SK-N-SH treated with all-trans-retinoic acid at 6 μM for 48 hours (cell line): ENCODE measurements around the gene POLD1.

Experiments
- ATAC-seq: fragments of 200-7000 bp; cut with Tn5 transposase; 3 replicates; pipeline ENCODE4 v1.9.1; 2020; ENCODE audit warnings: mild to moderate bottlenecking, moderate library complexity
- BACH2 ChIP-seq: fragments of 250-450 bp; sonication (Bioruptor Pico); IDR thresholded peaks from 2 replicates; pipeline ENCODE4 v1.9.0; 2021; ENCODE audit warnings: mild to moderate bottlenecking, borderline replicate concordance
- CSDC2 ChIP-seq: fragments of 250-450 bp; sonication (Bioruptor Pico); IDR thresholded peaks from 2 replicates; pipeline ENCODE4 v1.5.0; 2020; ENCODE audit warnings: mild to moderate bottlenecking, moderate library complexity
- ESRRG ChIP-seq: fragments of 250-450 bp; sonication (Bioruptor Pico); IDR thresholded peaks from 2 replicates; pipeline ENCODE4 v1.6.1; 2021; ENCODE audit warnings: mild to moderate bottlenecking
- ISL1 ChIP-seq: fragments of 250-450 bp; sonication (Bioruptor Pico); IDR thresholded peaks from 2 replicates; pipeline ENCODE4 v2.1.2; 2022; ENCODE audit warnings: mild to moderate bottlenecking, moderate library complexity
- OSR1 ChIP-seq: fragments of 250-450 bp; sonication (Bioruptor Pico); IDR thresholded peaks from 2 replicates; pipeline ENCODE4 v1.8.0; 2022; ENCODE audit warnings: moderate library complexity, mild to moderate bottlenecking, inconsistent platforms
- PPARA ChIP-seq: fragments of 250-450 bp; sonication (Bioruptor Pico); IDR thresholded peaks from 2 replicates; pipeline ENCODE4 v1.5.0; 2020; ENCODE audit warnings: mild to moderate bottlenecking, borderline replicate concordance
- RARB ChIP-seq: fragments of 250-450 bp; sonication (Bioruptor Pico); IDR thresholded peaks from 2 replicates; pipeline ENCODE4 v1.8.0; 2021; ENCODE audit warnings: mild to moderate bottlenecking, moderate library complexity
- SNAI2 ChIP-seq: fragments of 250-450 bp; sonication (Bioruptor Pico); IDR thresholded peaks from 2 replicates; pipeline ENCODE4 v1.5.0; 2020; ENCODE audit warnings: mild to moderate bottlenecking, moderate library complexity
- TCF4 ChIP-seq: fragments of 250-450 bp; sonication (Bioruptor Pico); IDR thresholded peaks from 2 replicates; pipeline ENCODE4 v1.8.0; 2021; ENCODE audit warnings: mild to moderate bottlenecking, moderate library complexity, borderline replicate concordance
- TOX ChIP-seq: fragments of 250-450 bp; sonication (Bioruptor Pico); IDR thresholded peaks from 2 replicates; pipeline ENCODE4 v1.8.0; 2021; ENCODE audit warnings: mild to moderate bottlenecking, moderate library complexity, borderline replicate concordance
- TSHZ2 ChIP-seq: fragments of 250-450 bp; sonication (Bioruptor Pico); IDR thresholded peaks from 2 replicates; pipeline ENCODE4 v1.5.0; 2020; ENCODE audit warnings: mild to moderate bottlenecking, moderate library complexity
- ZFP3 ChIP-seq: fragments of 250-450 bp; sonication (Bioruptor Pico); IDR thresholded peaks from 2 replicates; pipeline ENCODE4 v1.5.0; 2020; ENCODE audit warnings: mild to moderate bottlenecking, moderate library complexity
- ZFP30 ChIP-seq: fragments of 450-650 bp; formaldehyde crosslinking; IDR thresholded peaks from 2 replicates; pipeline ENCODE4 v1.5.0; 2022; ENCODE audit warnings: mild to moderate bottlenecking, moderate library complexity
- ZNF70 ChIP-seq: fragments of 450-650 bp; formaldehyde crosslinking; IDR thresholded peaks from 2 replicates; pipeline ENCODE4 v1.5.0; 2020; ENCODE audit warnings: mild to moderate bottlenecking, moderate library complexity
- ZNF8 ChIP-seq: fragments of 450-650 bp; formaldehyde crosslinking; IDR thresholded peaks from 2 replicates; pipeline ENCODE4 v1.5.0; 2020; ENCODE audit warnings: mild to moderate bottlenecking, moderate library complexity
- TF ChIP-seq, protein P1 (sequence below): fragments of 250-450 bp; sonication (Bioruptor Pico); IDR thresholded peaks from 2 replicates; pipeline ENCODE4 v1.8.0; 2020; ENCODE audit warnings: mild to moderate bottlenecking, moderate library complexity, borderline replicate concordance
- TF ChIP-seq, protein P2 (sequence below): fragments of 250-450 bp; sonication (Bioruptor Pico); IDR thresholded peaks from 2 replicates; pipeline ENCODE4 v1.5.1; 2020; ENCODE audit warnings: low read depth, mild to moderate bottlenecking, moderate library complexity
- TF ChIP-seq, protein P3 (sequence below): fragments of 250-450 bp; sonication (Bioruptor Pico); IDR thresholded peaks from 2 replicates; pipeline ENCODE4 v1.5.1; 2021; ENCODE audit warnings: mild to moderate bottlenecking, moderate library complexity
- TF ChIP-seq, protein P4 (sequence below): fragments of 250-450 bp; sonication (Bioruptor Pico); IDR thresholded peaks from 2 replicates; pipeline ENCODE4 v1.8.0; 2021; ENCODE audit warnings: low read depth, mild to moderate bottlenecking, moderate library complexity, borderline replicate concordance

Gene POLD1

DNA sequence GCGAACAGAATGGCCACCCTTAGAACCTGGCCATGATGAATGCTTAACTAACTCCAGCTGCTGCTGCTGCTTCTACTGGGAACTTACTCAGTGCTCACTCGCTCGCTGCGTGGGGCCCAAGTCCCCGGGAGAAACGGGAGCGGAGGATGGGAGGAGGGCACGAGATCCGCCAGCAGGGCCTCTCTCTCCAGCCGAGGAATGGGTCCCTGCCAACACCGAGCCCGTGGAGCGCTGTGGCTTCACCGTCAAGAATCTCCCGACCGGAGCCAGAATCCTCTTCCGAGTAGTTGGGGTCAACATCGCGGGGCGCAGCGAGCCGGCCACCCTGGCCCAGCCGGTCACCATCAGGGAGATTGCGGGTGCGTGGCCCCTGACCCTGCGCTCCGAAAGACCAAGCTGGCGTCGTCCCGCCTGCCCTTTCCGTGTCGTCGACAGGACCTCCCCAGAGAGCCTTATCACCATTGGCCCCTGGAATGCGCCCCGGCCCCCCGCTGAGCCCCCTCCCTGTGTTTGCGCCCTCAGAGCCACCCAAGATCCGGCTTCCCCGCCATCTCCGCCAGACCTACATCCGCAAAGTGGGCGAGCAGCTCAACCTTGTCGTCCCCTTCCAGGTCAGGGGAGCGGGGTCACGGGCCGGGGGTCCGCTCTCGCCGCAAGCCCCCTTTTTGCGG lies 74.4 kb downstream of the POLD1 start:
- TF ChIP-seq, protein P1, sequence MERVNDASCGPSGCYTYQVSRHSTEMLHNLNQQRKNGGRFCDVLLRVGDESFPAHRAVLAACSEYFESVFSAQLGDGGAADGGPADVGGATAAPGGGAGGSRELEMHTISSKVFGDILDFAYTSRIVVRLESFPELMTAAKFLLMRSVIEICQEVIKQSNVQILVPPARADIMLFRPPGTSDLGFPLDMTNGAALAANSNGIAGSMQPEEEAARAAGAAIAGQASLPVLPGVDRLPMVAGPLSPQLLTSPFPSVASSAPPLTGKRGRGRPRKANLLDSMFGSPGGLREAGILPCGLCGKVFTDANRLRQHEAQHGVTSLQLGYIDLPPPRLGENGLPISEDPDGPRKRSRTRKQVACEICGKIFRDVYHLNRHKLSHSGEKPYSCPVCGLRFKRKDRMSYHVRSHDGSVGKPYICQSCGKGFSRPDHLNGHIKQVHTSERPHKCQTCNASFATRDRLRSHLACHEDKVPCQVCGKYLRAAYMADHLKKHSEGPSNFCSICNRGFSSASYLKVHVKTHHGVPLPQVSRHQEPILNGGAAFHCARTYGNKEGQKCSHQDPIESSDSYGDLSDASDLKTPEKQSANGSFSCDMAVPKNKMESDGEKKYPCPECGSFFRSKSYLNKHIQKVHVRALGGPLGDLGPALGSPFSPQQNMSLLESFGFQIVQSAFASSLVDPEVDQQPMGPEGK (CRISPR knock-in tag), result no peak
- TF ChIP-seq TSHZ2 (no peak), PPARA (CRISPR knock-in tag) (no peak), SNAI2 (CRISPR knock-in tag) (no peak), RARB (no peak), ZFP30 (no peak), TCF4 (no peak), CSDC2 (no peak), OSR1 (no peak)
- TF ChIP-seq, protein P2, sequence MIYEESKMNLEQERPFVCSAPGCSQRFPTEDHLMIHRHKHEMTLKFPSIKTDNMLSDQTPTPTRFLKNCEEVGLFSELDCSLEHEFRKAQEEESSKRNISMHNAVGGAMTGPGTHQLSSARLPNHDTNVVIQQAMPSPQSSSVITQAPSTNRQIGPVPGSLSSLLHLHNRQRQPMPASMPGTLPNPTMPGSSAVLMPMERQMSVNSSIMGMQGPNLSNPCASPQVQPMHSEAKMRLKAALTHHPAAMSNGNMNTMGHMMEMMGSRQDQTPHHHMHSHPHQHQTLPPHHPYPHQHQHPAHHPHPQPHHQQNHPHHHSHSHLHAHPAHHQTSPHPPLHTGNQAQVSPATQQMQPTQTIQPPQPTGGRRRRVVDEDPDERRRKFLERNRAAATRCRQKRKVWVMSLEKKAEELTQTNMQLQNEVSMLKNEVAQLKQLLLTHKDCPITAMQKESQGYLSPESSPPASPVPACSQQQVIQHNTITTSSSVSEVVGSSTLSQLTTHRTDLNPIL (CRISPR knock-in tag), result no peak
- TF ChIP-seq, protein P3, sequence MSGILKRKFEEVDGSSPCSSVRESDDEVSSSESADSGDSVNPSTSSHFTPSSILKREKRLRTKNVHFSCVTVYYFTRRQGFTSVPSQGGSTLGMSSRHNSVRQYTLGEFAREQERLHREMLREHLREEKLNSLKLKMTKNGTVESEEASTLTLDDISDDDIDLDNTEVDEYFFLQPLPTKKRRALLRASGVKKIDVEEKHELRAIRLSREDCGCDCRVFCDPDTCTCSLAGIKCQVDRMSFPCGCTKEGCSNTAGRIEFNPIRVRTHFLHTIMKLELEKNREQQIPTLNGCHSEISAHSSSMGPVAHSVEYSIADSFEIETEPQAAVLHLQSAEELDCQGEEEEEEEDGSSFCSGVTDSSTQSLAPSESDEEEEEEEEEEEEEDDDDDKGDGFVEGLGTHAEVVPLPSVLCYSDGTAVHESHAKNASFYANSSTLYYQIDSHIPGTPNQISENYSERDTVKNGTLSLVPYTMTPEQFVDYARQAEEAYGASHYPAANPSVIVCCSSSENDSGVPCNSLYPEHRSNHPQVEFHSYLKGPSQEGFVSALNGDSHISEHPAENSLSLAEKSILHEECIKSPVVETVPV (CRISPR knock-in tag), result no peak
- ATAC-seq, result no peak

GRCh38 chr19:50459067-50459456 lies 74.9 kb downstream of the POLD1 start:
- TF ChIP-seq BACH2 (CRISPR knock-in tag) (no peak), ISL1 (CRISPR knock-in tag) (no peak), ZNF8 (CRISPR knock-in tag) (no peak), ZNF70 (CRISPR knock-in tag) (no peak), TCF4 (no peak), SNAI2 (CRISPR knock-in tag) (no peak), TOX (CRISPR knock-in tag) (no peak), ESRRG (CRISPR knock-in tag) (no peak), RARB (no peak), ZFP3 (no peak)
- TF ChIP-seq, protein P1 (CRISPR knock-in tag), result no peak
- TF ChIP-seq, protein P4, sequence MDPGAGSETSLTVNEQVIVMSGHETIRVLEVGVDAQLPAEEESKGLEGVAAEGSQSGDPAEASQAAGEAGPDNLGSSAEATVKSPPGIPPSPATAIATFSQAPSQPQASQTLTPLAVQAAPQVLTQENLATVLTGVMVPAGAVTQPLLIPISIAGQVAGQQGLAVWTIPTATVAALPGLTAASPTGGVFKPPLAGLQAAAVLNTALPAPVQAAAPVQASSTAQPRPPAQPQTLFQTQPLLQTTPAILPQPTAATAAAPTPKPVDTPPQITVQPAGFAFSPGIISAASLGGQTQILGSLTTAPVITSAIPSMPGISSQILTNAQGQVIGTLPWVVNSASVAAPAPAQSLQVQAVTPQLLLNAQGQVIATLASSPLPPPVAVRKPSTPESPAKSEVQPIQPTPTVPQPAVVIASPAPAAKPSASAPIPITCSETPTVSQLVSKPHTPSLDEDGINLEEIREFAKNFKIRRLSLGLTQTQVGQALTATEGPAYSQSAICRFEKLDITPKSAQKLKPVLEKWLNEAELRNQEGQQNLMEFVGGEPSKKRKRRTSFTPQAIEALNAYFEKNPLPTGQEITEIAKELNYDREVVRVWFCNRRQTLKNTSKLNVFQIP (CRISPR knock-in tag), result no peak
- TF ChIP-seq, protein P3 (CRISPR knock-in tag), result no peak
- no peak for ATAC-seq
